ENCODE data around the gene HOXC6. TPM values are rescaled to one million over a fixed set of nuclear protein-coding genes. Genes with fewer than 3 reads are reported as not detected.

Gene HOXC6
- total and polyA plus RNA-seq, 2 experiments from 2014 or later, result not detected

DNA sequence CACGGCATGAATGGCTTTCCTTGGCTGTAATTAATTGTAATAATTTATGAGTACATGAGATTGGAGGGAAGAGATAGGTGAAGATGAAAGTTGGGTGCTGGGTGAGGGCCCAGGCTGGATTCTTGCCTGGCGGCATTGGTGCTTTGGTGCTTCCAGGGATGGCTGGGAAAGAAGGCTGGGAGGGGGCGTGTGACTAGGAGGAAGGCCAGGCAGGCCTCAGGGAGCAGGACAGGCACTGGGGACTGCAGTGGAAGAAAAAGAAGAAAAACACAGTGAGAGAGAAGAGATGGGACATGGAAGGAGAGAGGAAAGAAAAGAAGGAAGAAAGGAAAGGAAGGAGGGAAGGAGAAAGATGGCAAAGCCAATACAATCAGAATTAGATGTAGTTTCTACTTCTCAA lies 24.6 kb upstream of the HOXC6 start:
- TF ChIP-seq EZH2 (IDR thresholded peaks at IDR 0.05; ENCODE audit: low read depth, unreplicated experiment) (peak; percentile 98), EZH2phosphoT487 (IDR thresholded peaks at IDR 0.05; ENCODE audit: unreplicated experiment) (peak; percentile 88), STAT1 (IDR thresholded peaks at IDR 0.05; ENCODE audit: unreplicated experiment) (no peak), CREB1 (CRISPR knock-in tag; IDR thresholded peaks at IDR 0.05; ENCODE audit: low read depth) (no peak), JUNB (IDR thresholded peaks at IDR 0.05; ENCODE audit: unreplicated experiment) (no peak)
- TF ChIP-seq, protein P1, sequence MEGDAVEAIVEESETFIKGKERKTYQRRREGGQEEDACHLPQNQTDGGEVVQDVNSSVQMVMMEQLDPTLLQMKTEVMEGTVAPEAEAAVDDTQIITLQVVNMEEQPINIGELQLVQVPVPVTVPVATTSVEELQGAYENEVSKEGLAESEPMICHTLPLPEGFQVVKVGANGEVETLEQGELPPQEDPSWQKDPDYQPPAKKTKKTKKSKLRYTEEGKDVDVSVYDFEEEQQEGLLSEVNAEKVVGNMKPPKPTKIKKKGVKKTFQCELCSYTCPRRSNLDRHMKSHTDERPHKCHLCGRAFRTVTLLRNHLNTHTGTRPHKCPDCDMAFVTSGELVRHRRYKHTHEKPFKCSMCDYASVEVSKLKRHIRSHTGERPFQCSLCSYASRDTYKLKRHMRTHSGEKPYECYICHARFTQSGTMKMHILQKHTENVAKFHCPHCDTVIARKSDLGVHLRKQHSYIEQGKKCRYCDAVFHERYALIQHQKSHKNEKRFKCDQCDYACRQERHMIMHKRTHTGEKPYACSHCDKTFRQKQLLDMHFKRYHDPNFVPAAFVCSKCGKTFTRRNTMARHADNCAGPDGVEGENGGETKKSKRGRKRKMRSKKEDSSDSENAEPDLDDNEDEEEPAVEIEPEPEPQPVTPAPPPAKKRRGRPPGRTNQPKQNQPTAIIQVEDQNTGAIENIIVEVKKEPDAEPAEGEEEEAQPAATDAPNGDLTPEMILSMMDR (conservative IDR thresholded peaks at IDR 0.05; ENCODE audit: low read depth in 2 of 2), result no peak
- TF ChIP-seq, protein P2, sequence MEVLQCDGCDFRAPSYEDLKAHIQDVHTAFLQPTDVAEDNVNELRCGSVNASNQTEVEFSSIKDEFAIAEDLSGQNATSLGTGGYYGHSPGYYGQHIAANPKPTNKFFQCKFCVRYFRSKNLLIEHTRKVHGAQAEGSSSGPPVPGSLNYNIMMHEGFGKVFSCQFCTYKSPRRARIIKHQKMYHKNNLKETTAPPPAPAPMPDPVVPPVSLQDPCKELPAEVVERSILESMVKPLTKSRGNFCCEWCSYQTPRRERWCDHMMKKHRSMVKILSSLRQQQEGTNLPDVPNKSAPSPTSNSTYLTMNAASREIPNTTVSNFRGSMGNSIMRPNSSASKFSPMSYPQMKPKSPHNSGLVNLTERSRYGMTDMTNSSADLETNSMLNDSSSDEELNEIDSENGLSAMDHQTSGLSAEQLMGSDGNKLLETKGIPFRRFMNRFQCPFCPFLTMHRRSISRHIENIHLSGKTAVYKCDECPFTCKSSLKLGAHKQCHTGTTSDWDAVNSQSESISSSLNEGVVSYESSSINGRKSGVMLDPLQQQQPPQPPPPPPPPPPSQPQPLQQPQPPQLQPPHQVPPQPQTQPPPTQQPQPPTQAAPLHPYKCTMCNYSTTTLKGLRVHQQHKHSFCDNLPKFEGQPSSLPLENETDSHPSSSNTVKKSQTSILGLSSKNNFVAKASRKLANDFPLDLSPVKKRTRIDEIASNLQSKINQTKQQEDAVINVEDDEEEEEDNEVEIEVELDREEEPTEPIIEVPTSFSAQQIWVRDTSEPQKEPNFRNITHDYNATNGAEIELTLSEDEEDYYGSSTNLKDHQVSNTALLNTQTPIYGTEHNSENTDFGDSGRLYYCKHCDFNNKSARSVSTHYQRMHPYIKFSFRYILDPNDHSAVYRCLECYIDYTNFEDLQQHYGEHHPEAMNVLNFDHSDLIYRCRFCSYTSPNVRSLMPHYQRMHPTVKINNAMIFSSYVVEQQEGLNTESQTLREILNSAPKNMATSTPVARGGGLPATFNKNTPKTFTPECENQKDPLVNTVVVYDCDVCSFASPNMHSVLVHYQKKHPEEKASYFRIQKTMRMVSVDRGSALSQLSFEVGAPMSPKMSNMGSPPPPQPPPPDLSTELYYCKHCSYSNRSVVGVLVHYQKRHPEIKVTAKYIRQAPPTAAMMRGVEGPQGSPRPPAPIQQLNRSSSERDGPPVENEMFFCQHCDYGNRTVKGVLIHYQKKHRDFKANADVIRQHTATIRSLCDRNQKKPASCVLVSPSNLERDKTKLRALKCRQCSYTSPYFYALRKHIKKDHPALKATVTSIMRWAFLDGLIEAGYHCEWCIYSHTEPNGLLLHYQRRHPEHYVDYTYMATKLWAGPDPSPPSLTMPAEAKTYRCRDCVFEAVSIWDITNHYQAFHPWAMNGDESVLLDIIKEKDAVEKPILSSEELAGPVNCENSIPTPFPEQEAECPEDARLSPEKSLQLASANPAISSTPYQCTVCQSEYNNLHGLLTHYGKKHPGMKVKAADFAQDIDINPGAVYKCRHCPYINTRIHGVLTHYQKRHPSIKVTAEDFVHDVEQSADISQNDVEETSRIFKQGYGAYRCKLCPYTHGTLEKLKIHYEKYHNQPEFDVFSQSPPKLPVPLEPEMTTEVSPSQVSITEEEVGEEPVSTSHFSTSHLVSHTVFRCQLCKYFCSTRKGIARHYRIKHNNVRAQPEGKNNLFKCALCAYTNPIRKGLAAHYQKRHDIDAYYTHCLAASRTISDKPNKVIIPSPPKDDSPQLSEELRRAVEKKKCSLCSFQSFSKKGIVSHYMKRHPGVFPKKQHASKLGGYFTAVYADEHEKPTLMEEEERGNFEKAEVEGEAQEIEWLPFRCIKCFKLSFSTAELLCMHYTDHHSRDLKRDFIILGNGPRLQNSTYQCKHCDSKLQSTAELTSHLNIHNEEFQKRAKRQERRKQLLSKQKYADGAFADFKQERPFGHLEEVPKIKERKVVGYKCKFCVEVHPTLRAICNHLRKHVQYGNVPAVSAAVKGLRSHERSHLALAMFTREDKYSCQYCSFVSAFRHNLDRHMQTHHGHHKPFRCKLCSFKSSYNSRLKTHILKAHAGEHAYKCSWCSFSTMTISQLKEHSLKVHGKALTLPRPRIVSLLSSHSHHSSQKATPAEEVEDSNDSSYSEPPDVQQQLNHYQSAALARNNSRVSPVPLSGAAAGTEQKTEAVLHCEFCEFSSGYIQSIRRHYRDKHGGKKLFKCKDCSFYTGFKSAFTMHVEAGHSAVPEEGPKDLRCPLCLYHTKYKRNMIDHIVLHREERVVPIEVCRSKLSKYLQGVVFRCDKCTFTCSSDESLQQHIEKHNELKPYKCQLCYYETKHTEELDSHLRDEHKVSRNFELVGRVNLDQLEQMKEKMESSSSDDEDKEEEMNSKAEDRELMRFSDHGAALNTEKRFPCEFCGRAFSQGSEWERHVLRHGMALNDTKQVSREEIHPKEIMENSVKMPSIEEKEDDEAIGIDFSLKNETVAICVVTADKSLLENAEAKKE (CRISPR knock-in tag; IDR thresholded peaks at IDR 0.05), result no peak
- Histone ChIP-seq H3F3A (replicated peaks; ENCODE audit: low read depth) (peaks cover 34% of the 10 kb centered on the region), H2AFZ (no peak overlapping the region), H3K9me2 (ENCODE audit: insufficient read depth) (no peaks in the 10 kb centered on the region), H3K27me3 (ENCODE audit: insufficient read depth) (peaks cover 100% of the 10 kb centered on the region), H4K20me1 (replicated peaks; ENCODE audit: insufficient read depth) (peaks cover 33% of the 10 kb centered on the region), H3K4me3 (no peak overlapping the region), H3K4me2 (no peak overlapping the region), H3K4me1 (ENCODE audit: insufficient read depth) (peaks cover 11% of the 10 kb centered on the region), H3K36me3 (ENCODE audit: insufficient read depth) (no peaks in the 10 kb centered on the region), H3K27ac (ENCODE audit: low read depth) (no peak overlapping the region), H3K79me2 (replicated peaks; ENCODE audit: insufficient read depth) (no peaks in the 10 kb centered on the region)
- no peak overlapping the region; the same call in 2 of the 3 replicates for H3K4me3 Mint-ChIP-seq
- ATAC-seq (no peak), DNase-seq (ENCODE audit: low spot score) (no peak)
- H3K36me3 Mint-ChIP-seq (ENCODE audit: low read depth), result no peaks in the 10 kb centered on the region
- H3K27me3 Mint-ChIP-seq (ENCODE audit: insufficient read depth, low read depth, poor library complexity), result peaks cover 100% of the 10 kb centered on the region
- peaks cover 3% of the 10 kb centered on the region; the same call in 2 of the 3 replicates for H3K9me3 Mint-ChIP-seq
- H3K27ac Mint-ChIP-seq, result no peak overlapping the region
- H3K4me1 Mint-ChIP-seq, result peaks cover 13% of the 10 kb centered on the region

All from GM23338 (cell line).